ENCODE measurements around the gene GALNT8. TPM values are rescaled to one million over a fixed set of nuclear protein-coding genes. Genes with fewer than 3 reads are reported as not detected.
"Not testable (repeated sequence)": the region's sequence is repeated elsewhere in the genome, so short reads cannot be mapped to it uniquely, and the experiment has no call there.

The GALNT8 gene
- total RNA-seq, 1 donor from 2014 or later: 1.4 TPM

DNA sequence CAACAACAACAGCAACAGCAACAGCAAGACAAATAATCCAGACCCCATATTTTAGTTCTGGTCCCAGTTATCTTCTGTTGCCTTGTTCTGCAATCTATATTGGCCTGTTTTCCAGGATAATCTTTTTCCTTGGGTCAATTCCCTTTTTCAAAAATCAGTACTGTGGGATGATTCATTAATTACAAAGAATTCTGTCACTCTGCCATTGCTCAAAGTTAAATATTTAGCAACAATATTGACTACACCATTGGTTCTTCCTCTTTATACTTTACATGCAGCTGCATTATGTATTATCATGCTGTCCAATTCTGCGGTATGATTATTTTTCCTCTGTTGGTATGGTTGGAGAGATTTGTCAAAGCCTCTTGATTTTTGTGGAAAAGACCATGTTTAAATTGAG is 10.1 kb upstream of the GALNT8 start:
- no peaks in the 10 kb centered on the region for H3K9me3 Mint-ChIP-seq (ENCODE audit: low read depth)
- TF ChIP-seq, protein P1, sequence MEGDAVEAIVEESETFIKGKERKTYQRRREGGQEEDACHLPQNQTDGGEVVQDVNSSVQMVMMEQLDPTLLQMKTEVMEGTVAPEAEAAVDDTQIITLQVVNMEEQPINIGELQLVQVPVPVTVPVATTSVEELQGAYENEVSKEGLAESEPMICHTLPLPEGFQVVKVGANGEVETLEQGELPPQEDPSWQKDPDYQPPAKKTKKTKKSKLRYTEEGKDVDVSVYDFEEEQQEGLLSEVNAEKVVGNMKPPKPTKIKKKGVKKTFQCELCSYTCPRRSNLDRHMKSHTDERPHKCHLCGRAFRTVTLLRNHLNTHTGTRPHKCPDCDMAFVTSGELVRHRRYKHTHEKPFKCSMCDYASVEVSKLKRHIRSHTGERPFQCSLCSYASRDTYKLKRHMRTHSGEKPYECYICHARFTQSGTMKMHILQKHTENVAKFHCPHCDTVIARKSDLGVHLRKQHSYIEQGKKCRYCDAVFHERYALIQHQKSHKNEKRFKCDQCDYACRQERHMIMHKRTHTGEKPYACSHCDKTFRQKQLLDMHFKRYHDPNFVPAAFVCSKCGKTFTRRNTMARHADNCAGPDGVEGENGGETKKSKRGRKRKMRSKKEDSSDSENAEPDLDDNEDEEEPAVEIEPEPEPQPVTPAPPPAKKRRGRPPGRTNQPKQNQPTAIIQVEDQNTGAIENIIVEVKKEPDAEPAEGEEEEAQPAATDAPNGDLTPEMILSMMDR (IDR thresholded peaks at IDR 0.05): no peak
- H3K27ac Mint-ChIP-seq (ENCODE audit: unreplicated experiment): no peak overlapping the region
- no peak for DNase-seq (ENCODE audit: low spot score)
- no peak overlapping the region for H3K4me3 Mint-ChIP-seq (ENCODE audit: unreplicated experiment)
- H3K4me1 Mint-ChIP-seq (ENCODE audit: low read depth): no peaks in the 10 kb centered on the region
- peaks cover 17% of the 10 kb centered on the region for H3K27me3 Mint-ChIP-seq (ENCODE audit: low read depth)
- no peaks in the 10 kb centered on the region for H3K36me3 Mint-ChIP-seq (ENCODE audit: low read depth)

DNA sequence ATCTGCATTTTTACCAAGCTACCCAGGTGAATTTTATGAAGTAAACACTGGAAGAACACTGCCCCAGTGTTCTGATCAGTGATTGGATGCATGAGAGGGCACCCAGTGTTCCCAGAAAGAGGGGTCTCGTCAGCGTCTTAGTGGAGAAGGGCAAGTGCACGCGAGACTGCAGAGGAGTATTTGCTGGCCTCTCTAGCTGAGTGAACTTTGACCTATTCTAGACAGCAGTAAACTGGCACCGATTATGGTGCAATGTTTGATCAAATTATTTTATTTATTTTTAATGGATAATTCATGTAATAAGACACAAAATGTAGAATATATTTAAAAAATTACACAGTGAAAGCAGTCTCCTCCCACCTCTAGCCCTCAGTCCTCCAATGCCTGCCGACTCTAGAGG is 5.3 kb upstream of the GALNT8 start:
- Mint-ChIP-seq H3K36me3 (ENCODE audit: low read depth) (no peaks in the 10 kb centered on the region), H3K4me1 (ENCODE audit: low read depth) (no peaks in the 10 kb centered on the region), H3K27ac (ENCODE audit: unreplicated experiment) (no peak overlapping the region), H3K4me3 (ENCODE audit: unreplicated experiment) (no peak overlapping the region), H3K9me3 (ENCODE audit: low read depth) (no peaks in the 10 kb centered on the region), H3K27me3 (ENCODE audit: low read depth) (peaks cover 8% of the 10 kb centered on the region)
- TF ChIP-seq, protein P1 (IDR thresholded peaks at IDR 0.05): no peak
- no peak for DNase-seq (ENCODE audit: low spot score)

- TF ChIP-seq, protein P1 (IDR thresholded peaks at IDR 0.05): no peak
- Mint-ChIP-seq H3K27ac (ENCODE audit: unreplicated experiment) (no peak overlapping the region), H3K4me3 (ENCODE audit: unreplicated experiment) (no peak overlapping the region), H3K27me3 (ENCODE audit: low read depth) (peaks cover 35% of the 10 kb centered on the region), H3K4me1 (ENCODE audit: low read depth) (no peaks in the 10 kb centered on the region), H3K36me3 (ENCODE audit: low read depth) (no peaks in the 10 kb centered on the region), H3K9me3 (ENCODE audit: low read depth) (no peaks in the 10 kb centered on the region)
- DNase-seq (ENCODE audit: low spot score): no peak
Observed at GRCh38 chr12:4717806-4718205, 2.4 kb upstream of the GALNT8 start.

DNA sequence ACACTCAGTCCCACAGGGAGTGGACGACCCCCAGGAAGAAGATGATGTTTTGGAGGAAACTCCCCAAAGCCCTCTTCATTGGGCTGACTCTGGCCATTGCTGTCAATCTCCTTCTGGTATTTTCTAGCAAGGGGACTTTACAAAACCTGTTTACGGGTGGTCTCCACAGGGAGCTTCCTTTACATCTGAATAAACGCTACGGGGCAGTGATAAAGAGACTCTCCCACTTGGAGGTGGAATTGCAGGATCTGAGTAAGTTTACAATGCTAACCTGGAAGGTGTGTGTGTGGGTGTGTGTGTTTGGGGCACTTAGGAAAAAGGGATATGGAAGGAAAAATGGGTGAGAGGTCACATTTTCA is 416 bp downstream of the GALNT8 start:
- no peaks in the 10 kb centered on the region for H3K36me3 Mint-ChIP-seq (ENCODE audit: low read depth)
- no peaks in the 10 kb centered on the region for H3K9me3 Mint-ChIP-seq (ENCODE audit: low read depth)
- H3K4me3 Mint-ChIP-seq (ENCODE audit: unreplicated experiment): no peak overlapping the region
- TF ChIP-seq, protein P1 (IDR thresholded peaks at IDR 0.05): no peak
- H3K4me1 Mint-ChIP-seq (ENCODE audit: low read depth): no peaks in the 10 kb centered on the region
- no peak overlapping the region for H3K27ac Mint-ChIP-seq (ENCODE audit: unreplicated experiment)
- DNase-seq (ENCODE audit: low spot score): no peak
- H3K27me3 Mint-ChIP-seq (ENCODE audit: low read depth): peaks cover 43% of the 10 kb centered on the region

GRCh38 chr12:4721587-4721986 is 1.4 kb downstream of the GALNT8 start:
- DNase-seq (ENCODE audit: low spot score); H3K4me1 Mint-ChIP-seq (ENCODE audit: low read depth); H3K4me3 Mint-ChIP-seq (ENCODE audit: unreplicated experiment); H3K27ac Mint-ChIP-seq (ENCODE audit: unreplicated experiment); H3K36me3 Mint-ChIP-seq (ENCODE audit: low read depth); H3K9me3 Mint-ChIP-seq (ENCODE audit: low read depth): not testable (repeated sequence)
- peaks cover 43% of the 10 kb centered on the region for H3K27me3 Mint-ChIP-seq (ENCODE audit: low read depth)

DNA sequence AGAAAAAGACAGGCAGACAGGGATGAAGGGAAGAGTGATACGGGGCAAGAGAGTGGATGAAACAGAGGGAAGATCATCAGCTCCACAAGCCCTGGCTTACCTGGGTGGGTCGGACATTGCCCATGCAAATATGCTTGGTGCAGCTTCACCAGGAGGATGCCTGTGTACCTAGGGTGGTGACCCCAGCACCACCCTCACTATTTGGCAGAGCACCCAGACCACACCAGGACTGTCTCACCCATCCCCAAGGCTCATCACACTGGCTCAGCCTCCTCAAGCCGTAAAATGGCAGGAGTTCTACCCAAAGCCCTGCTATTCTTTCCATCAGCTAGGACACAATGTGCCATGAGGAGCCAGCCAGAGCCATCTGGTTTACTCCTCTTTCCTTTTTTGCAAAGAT is 3.0 kb downstream of the GALNT8 start:
- H3K9me3 Mint-ChIP-seq (ENCODE audit: low read depth): no peaks in the 10 kb centered on the region
- no peaks in the 10 kb centered on the region for H3K4me1 Mint-ChIP-seq (ENCODE audit: low read depth)
- no peak overlapping the region for H3K4me3 Mint-ChIP-seq (ENCODE audit: unreplicated experiment)
- TF ChIP-seq, protein P1 (IDR thresholded peaks at IDR 0.05): no peak
- DNase-seq (ENCODE audit: low spot score): no peak
- no peak overlapping the region for H3K27ac Mint-ChIP-seq (ENCODE audit: unreplicated experiment)
- H3K36me3 Mint-ChIP-seq (ENCODE audit: low read depth): no peaks in the 10 kb centered on the region
- peaks cover 43% of the 10 kb centered on the region for H3K27me3 Mint-ChIP-seq (ENCODE audit: low read depth)

Measured in chondrocyte (in vitro differentiated cells).